GM21528 (cell line): ENCODE data around the gene ELAC2.
"Not testable (repeated sequence)": the region's sequence is repeated elsewhere in the genome, so short reads cannot be mapped to it uniquely, and the experiment has no call there.

Source experiments
- ATAC-seq: cut with Tn5 transposase; IDR thresholded peaks from one replicate; pipeline ENCODE4 v1.9.1; 2021; ENCODE audit warnings: mild to moderate bottlenecking, moderate library complexity; ENCODE audit not compliant: unreplicated experiment, low FRiP score

The ELAC2 gene

GRCh38 chr17:12992676-12993075 lies 25.2 kb downstream of the ELAC2 start:
- ATAC-seq, result no peak

DNA sequence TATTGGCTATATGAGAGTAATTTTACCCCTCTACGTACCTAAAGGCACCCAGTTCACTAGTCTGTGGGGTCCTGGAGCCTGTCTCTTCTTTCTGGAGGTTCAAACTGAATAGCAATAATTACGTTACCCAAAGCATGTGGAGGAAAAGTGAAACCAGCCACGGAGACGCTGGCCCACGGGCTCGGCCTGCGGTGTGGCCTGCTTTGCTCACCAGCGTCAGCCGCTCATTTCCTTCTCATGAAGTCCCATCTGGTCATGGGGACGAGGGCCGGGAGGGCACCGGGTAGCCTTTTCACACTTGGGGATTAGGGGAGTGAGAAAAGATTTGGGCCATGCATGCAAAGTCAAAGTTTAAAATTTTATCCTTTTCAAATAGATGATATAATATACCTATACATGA lies 26.9 kb downstream of the ELAC2 start:
- ATAC-seq, result no peak

GRCh38 chr17:12990041-12990808 lies 27.6 kb downstream of the ELAC2 start:
- ATAC-seq, result no peak

GRCh38 chr17:12987120-12987519 lies 30.7 kb downstream of the ELAC2 start:
- ATAC-seq, result no peak

- no peak for ATAC-seq
These were observed 32.2 kb downstream of the ELAC2 start for GRCh38 chr17:12985431-12986293.

DNA sequence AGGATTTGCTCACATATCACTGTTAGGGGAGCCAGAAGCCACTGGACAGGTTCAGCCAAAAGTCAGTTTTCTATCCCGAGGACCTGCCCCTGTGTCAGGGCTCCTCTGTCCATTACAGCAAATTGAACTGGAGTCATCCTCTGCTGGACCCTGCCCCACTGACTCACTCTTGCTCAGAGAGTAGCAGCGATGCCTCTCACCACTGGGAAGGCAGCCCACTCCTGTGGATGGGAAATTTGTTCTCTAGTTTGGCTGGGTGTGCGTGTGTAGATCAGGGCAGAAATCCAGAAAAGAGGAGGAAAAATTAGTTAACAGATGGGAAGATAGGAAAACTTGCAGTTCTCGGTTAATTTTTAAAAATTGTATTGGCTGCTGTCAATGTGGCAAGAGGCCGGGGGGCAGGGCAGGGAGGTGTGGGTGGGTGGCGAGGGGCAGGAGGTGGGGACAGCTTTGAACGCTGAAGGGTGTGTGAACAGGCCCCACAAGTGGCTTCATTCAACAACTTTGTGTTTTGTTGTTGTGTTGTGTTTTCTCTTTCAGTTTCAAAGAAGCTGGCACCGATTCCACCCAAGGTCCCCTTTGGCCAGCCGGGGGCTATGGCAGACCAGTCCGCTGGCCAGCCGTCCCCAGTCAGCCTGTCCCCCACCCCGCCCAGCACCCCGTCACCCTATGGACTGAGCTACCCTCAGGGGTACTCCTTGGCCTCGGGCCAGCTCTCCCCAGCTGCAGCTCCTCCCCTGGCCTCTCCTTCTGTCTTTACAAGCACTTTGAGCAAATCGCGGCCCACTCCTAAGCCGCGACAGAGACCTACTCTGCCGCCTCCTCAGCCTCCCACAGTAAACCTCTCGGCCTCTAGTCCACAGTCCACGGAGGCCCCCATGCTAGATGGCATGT lies 33.6 kb downstream of the ELAC2 start:
- no peak for ATAC-seq

DNA sequence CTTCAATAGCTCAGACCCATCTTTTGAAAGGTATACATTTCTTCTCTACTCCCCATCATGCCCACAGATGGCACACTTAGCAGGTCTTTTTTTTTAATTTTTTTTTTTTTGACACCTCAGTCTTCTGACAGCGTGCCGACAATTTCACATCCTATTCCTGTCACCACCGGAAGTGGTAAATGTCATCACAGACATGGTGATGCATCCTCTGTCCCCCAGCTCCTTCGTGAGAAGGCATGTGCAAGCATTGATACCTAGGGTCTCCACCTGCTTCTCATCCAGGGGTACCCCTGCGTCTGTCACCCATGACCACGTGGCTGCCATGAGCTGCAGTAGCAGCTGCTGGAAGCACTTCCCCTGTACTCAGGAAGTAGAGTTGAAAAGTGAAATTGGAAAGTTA lies 35.6 kb downstream of the ELAC2 start:
- ATAC-seq, result no peak

DNA sequence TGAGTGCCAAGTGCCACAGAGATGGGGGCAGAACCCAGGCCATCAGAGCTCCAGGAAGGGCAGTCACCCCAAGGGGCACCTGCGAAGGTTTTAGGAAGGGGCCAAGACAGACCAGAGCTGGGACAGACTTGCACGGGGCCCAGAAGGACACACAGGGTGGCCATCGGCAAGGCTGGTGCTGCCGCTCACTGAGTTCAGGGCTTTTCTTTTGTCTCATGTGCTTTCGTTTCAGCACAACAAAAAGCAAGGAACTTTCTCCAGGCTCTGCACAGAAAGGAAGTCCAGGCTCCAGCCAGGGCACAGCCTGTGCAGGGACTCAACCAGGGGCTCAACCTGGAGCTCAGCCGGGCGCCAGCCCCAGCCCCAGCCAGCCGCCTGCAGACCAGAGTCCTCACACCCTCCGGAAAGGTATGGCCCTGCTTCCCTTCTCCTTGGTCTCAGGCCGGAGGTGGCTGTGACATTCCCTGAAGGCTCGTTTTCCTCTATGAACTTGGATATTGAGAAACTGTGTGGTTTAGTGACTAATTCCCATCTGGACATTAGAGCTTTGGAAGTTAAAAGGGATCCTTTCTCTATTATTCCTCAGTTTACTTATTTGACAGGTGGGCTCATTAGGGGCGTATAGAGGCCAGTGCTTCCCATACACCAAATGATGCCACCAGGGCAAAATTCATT lies 37.9 kb downstream of the ELAC2 start:
- ATAC-seq, result no peak

DNA sequence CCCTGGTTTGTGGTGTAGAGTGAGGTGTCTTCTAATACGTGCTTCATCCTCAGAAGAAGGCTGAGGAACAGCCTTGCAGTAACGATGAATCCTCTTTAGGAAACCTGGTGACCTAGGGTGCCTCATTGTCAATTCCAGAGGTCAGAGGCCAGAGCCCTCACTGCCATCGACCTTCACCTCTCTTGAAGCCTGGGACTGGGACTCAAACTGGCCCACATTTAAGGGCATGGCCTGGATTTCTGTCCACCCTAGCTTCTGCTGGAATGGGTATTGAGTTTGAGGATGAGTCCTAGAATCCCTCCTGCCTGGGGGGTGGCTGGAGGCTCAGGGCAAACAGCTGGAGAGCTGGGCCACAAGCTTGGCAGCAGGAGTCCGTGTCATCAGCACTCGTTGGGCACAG lies 38.6 kb downstream of the ELAC2 start:
- no peak for ATAC-seq

DNA sequence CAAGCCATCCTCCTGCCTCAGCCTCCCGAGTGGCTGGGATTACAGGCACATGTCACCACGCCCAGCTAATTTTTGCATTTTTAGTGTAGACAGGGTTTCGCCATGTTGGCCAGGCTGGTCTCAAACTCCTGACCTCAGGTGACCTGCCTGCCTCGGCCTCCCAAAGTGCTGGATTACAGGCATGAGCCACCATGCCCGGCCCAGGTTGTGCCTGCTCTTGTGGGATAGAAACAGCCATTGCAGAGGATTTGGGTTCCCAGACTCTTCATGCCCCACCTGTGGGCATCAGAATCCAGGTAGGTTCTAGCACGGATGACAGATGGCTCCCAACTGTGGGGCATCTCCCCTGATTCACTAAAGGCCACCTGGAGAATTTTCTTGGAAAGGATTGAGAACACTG lies 39.0 kb downstream of the ELAC2 start:
- ATAC-seq, result not testable (repeated sequence)

- no peak for ATAC-seq
These were observed 40.6 kb downstream of the ELAC2 start for GRCh38 chr17:12977008-12977751.

DNA sequence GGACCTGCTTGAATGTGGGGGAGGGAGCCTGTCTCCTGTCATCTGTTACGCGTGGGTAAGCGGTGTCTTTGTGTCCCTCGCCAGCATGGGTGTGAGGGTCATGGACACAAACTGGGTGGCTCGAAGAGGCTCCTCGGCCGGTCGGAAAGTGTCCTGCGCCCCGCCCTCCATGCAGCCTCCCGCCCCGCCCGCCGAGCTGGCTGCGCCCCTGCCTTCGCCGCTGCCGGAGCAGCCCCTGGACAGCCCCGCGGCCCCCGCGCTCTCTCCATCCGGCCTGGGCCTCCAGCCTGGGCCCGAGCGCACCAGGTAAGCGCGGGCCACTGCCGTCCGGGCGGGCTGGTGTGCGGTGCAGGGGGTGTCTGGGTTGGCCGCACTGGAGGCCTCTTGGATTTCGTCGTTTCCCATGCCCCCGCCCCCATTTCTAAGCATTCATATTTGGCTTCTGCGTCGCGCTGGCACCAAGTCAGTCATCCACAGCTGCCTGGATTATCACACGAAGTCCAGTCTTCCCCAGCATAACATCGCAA lies 43.8 kb downstream of the ELAC2 start:
- no peak for ATAC-seq

- no peak for ATAC-seq
These were observed 44.3 kb downstream of the ELAC2 start for GRCh38 chr17:12973496-12974004.

DNA sequence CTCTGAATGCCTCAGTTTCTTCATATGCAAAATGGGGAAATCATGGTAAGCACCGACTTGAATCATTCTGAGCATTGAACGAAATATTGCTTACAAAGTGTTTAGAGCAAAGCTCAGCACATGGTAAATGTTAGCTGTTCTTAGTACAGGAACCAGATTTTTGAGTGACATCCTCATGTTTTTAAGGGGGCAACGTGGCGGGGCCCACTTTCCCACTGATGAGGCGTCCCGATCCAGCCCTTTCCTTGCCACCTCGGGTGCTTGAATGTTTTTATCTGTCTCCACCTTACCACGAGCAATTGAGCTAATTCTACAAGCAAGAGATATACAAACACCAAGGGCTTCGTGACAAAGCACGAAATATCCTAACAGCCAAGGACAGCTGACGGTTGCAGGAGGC lies 49.9 kb downstream of the ELAC2 start:
- no peak for ATAC-seq

DNA sequence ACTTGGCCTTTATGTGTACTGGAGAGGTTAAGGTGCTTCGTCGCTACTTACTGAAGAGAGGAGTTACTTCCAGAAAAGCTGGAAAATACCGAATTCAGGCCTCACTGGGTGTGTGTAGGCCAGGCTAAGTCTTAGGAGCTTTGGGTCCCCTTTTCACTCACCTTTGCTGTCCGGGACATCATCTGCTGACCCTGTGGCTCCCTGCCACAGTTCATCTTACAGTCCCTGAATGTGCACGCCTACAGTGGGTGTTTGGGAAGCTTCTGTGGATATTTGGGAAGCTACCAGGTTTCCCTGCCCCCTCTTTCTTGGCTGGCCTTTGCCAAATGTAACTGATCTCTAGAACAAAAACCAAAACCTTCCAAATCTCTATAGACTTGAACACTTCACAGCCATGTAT lies 51.4 kb downstream of the ELAC2 start:
- ATAC-seq, result no peak

DNA sequence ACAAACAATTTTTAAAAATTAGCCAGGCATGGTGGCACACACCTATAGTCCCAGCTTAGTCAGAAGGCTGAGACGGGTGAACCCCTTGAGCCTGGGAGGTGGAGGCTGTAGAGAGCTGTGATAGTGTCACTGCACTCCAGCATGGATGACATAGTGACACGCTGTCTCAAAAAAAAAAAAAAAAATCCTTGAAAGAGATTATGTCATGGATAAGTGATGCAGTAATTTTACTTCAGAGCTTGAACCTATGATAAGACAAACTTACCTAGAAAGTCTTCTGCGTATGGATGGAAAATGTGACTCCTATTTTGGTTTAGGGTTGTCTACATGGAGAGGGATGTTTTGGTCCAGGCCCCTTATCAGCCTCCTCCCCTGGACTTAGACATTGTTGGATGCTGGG lies 51.8 kb downstream of the ELAC2 start:
- no peak for ATAC-seq

GRCh38 chr17:12964840-12965239 lies 53.0 kb downstream of the ELAC2 start:
- ATAC-seq, result no peak

GRCh38 chr17:12964162-12964561 lies 53.7 kb downstream of the ELAC2 start:
- no peak for ATAC-seq

DNA sequence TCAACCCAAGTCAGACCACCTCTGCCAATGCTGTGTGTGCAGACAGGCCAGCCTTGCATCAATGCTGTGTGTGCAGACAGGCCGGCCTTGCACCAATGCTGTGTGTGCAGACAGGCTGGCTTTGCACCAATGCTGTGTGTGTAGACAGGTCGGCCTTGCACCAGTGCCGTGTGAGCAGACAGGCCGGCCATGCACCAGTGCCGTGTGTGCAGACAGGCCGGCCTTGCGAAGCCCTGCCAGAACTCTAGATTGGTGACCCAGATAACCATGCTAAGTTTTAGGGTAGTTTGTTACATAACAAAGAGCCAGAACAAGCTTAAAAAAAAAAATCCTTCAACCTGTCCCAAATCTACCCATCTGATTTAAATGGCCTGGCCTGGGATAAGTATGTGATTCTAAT lies 54.3 kb downstream of the ELAC2 start:
- no peak for ATAC-seq
